ENCODE data around the gene GATAD2A.
"Not testable (repeated sequence)": the region's sequence is repeated elsewhere in the genome, so short reads cannot be mapped to it uniquely, and the experiment has no call there.

GATAD2A gene

GRCh38 chr19:19465436-19466070 is 60.1 kb downstream of the GATAD2A start:
- no peak for DNase-seq (ENCODE audit: low spot score)

- DNase-seq (ENCODE audit: low spot score): no peak
These were observed 60.7 kb downstream of the GATAD2A start for GRCh38 chr19:19466201-19466600.

- no peak for DNase-seq (ENCODE audit: low spot score)
These were observed 63.1 kb downstream of the GATAD2A start for GRCh38 chr19:19468424-19469050.

- DNase-seq (ENCODE audit: low spot score): no peak
These were observed 65.1 kb downstream of the GATAD2A start for GRCh38 chr19:19470579-19470978.

- DNase-seq (ENCODE audit: low spot score): no peak
These were observed 66.2 kb downstream of the GATAD2A start for GRCh38 chr19:19471682-19472081.

- not testable (repeated sequence) for DNase-seq (ENCODE audit: low spot score)
These were observed 66.6 kb downstream of the GATAD2A start for GRCh38 chr19:19472106-19472505.

- DNase-seq (ENCODE audit: low spot score): no peak
These were observed 69.7 kb downstream of the GATAD2A start for GRCh38 chr19:19475015-19475765.

GRCh38 chr19:19475849-19476828 is 70.7 kb downstream of the GATAD2A start:
- no peak for DNase-seq (ENCODE audit: low spot score)

- DNase-seq (ENCODE audit: low spot score): no peak
These were observed 72.4 kb downstream of the GATAD2A start for GRCh38 chr19:19477705-19478383.

- no peak for DNase-seq (ENCODE audit: low spot score)
These were observed 75.2 kb downstream of the GATAD2A start for GRCh38 chr19:19480688-19481087.

- DNase-seq (ENCODE audit: low spot score): no peak
These were observed 77.5 kb downstream of the GATAD2A start for GRCh38 chr19:19482809-19483596.

- peak; percentile 34 for DNase-seq (ENCODE audit: low spot score)
These were observed 79.9 kb downstream of the GATAD2A start for GRCh38 chr19:19485161-19485997.

GRCh38 chr19:19485998-19486290 is 80.5 kb downstream of the GATAD2A start:
- no peak for DNase-seq (ENCODE audit: low spot score)

GRCh38 chr19:19486343-19487076 is 81.0 kb downstream of the GATAD2A start:
- DNase-seq (ENCODE audit: low spot score): no peak

GRCh38 chr19:19487077-19487949 is 81.8 kb downstream of the GATAD2A start:
- DNase-seq (ENCODE audit: low spot score): no peak

- no peak for DNase-seq (ENCODE audit: low spot score)
These were observed 82.7 kb downstream of the GATAD2A start for GRCh38 chr19:19487950-19488874.
